ENCODE data around the gene DUS1L.

Gene DUS1L

DNA sequence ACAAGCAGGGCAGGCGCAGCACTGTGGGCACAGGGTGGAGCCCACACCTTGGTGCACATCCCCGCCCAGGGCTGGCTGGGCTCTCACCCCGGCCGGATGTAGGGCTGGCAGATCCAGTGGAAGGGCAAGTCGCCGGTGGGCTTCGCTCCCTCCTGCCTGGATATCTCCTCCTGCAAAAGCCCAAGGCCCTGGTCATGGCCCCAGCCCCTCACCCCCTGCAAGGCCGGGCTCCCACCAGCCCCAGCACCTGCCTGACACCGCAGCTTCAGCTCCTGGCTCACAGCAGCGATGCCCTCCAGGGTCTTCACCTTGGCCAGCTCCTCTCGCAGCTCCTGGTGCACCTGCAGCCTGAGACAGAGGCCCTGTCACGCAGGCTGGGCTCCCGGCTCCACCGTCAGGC, 5.0 kb downstream of the DUS1L start:
- in situ Hi-C loops (cut with MboI; ENCODE audit: low pct_unique_long_range_greater_than_20kb, low sequenced_read_pairs) = no loop called here
- DNase-seq = no peak

DNA sequence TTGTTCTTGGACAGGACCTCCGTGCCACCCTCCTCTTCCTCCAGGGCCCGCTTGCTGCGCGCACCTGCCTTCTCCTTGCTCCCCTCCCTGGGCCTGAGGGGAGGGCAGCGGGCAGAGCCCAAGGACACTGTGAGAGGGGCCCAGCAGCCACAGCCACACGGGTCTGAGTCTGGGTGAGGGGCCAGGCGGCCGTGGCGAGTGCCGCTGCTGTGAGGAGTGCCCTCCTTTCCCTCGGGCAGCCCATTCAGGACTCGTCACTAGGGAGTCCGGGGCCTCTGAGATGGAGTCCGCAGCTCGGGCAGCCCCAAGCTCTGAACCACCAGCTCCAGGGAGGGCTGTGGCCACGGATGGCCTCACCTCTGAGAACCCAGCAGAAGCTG, 5.6 kb downstream of the DUS1L start:
- in situ Hi-C loops (cut with MboI; ENCODE audit: low pct_unique_long_range_greater_than_20kb, low sequenced_read_pairs) = no loop called here
- no peak for DNase-seq

GRCh38 chr17:82059272-82060000, 6.2 kb downstream of the DUS1L start:
- DNase-seq = no peak
- in situ Hi-C loops (cut with MboI; ENCODE audit: low pct_unique_long_range_greater_than_20kb, low sequenced_read_pairs) = no loop called here

DNA sequence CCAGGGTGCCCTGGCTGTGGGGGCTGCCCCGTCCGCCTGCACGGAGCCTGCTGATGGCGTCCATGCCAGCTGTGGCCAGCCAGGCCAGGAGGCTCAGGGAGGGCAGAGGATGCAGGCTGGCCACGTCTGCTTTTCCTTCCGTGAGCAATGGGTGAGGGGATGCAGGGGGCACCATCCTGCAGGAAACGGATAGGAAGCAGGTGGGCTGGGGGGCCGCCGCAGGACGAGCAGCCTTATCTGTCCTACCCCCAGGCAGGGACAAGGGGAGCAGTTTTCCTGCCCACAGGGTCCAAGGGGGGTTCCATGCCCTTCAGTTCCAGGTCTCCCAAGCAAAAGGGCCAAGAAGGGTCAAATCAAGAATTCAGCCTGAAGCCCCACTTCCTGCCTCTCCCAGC, 6.8 kb downstream of the DUS1L start:
- in situ Hi-C loops (cut with MboI; ENCODE audit: low pct_unique_long_range_greater_than_20kb, low sequenced_read_pairs) = no loop called here
- DNase-seq = no peak

DNA sequence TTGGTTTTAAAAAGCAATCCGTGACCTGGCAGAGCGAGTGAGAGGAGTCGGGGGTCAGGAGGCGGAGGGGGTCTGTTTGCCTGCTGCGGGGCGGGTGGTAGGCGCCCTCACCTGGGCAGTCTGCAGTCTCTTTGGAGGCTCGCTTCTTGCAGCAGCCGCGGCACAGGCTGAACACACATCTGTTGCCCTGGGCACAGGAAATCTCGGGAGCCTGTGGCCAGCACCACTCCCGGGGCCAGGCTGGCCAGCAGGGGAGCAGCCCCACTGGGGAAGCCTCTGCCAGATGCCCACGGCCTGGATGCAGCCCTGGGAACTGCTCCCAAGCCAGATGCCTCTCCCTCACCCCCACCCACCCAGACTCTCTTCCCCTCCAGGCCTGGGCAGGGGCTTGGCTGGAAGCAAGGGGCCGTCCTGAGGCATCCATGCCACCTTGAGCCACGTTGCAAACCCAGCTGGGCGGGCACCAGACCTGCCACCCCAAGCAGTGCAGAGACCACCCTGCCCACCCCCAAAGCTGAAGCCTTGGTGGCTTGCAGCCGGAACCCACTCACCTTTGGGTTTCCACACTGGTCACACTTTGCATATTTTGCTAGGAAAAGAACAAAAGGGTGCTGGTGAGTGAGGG, 7.3 kb downstream of the DUS1L start:
- no peak for DNase-seq
- in situ Hi-C loops (cut with MboI; ENCODE audit: low pct_unique_long_range_greater_than_20kb, low sequenced_read_pairs) = no loop called here

- DNase-seq = no peak
Observed at GRCh38 chr17:82056729-82057621, 8.6 kb downstream of the DUS1L start.

DNA sequence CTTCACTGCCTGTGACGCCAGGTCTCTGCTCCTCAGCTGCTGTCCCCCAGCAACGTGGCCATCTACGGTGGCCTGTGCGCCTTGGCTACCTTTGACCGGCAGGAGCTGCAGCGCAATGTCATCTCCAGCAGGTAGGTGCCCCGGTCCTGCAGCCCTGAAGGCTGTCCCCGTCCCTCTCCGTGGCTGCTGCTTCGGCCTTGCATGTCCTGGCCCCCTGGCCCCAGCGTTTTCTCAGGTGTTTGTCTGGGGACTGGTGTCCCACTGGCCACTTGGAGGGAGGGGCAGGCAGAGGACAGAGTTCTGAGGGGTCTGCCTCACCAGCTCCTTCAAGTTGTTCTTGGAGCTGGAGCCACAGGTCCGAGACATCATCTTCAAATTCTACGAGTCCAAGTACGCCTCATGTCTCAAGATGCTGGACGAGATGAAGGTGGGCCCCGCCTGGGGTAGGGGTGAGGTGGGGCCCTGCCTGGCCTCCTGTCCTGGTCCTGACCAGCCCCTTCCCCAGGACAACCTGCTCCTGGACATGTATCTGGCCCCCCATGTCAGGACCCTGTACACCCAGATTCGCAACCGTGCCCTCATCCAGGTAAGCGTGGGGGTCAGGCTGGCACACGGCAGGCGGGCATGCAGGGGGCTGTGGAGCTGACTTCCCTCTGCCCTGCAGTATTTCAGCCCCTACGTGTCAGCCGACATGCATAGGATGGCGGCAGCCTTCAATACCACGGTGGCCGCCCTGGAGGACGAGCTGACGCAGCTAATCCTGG, 9.5 kb downstream of the DUS1L start:
- in situ Hi-C loops (cut with MboI; ENCODE audit: low pct_unique_long_range_greater_than_20kb, low sequenced_read_pairs) = no loop called here
- DNase-seq = no peak

More at GRCh38 chr17:82056729-82057621, 8.6 kb downstream of the DUS1L start:
- in situ Hi-C loops (cut with MboI; ENCODE audit: low pct_unique_long_range_greater_than_20kb, low sequenced_read_pairs) = no loop called here

GRCh38 chr17:82055023-82055964, 10.3 kb downstream of the DUS1L start:
- DNase-seq = no peak

GRCh38 chr17:82054351-82055022, 11.1 kb downstream of the DUS1L start:
- no peak for DNase-seq
- in situ Hi-C loops (cut with MboI; ENCODE audit: low pct_unique_long_range_greater_than_20kb, low sequenced_read_pairs) = no loop called here

More at GRCh38 chr17:82055023-82055964, 10.3 kb downstream of the DUS1L start:
- in situ Hi-C loops (cut with MboI; ENCODE audit: low pct_unique_long_range_greater_than_20kb, low sequenced_read_pairs) = no loop called here

- in situ Hi-C loops (cut with MboI; ENCODE audit: low pct_unique_long_range_greater_than_20kb, low sequenced_read_pairs) = no loop called here
- no peak for DNase-seq
Observed at GRCh38 chr17:82053556-82054263, 11.9 kb downstream of the DUS1L start.

- no peak for DNase-seq
- in situ Hi-C loops (cut with MboI; ENCODE audit: low pct_unique_long_range_greater_than_20kb, low sequenced_read_pairs) = no loop called here
Observed at GRCh38 chr17:82053130-82053529, 12.5 kb downstream of the DUS1L start.

- no peak for DNase-seq
- in situ Hi-C loops (cut with MboI; ENCODE audit: low pct_unique_long_range_greater_than_20kb, low sequenced_read_pairs) = no loop called here
Observed at GRCh38 chr17:82052638-82053059, 13.0 kb downstream of the DUS1L start.

DNA sequence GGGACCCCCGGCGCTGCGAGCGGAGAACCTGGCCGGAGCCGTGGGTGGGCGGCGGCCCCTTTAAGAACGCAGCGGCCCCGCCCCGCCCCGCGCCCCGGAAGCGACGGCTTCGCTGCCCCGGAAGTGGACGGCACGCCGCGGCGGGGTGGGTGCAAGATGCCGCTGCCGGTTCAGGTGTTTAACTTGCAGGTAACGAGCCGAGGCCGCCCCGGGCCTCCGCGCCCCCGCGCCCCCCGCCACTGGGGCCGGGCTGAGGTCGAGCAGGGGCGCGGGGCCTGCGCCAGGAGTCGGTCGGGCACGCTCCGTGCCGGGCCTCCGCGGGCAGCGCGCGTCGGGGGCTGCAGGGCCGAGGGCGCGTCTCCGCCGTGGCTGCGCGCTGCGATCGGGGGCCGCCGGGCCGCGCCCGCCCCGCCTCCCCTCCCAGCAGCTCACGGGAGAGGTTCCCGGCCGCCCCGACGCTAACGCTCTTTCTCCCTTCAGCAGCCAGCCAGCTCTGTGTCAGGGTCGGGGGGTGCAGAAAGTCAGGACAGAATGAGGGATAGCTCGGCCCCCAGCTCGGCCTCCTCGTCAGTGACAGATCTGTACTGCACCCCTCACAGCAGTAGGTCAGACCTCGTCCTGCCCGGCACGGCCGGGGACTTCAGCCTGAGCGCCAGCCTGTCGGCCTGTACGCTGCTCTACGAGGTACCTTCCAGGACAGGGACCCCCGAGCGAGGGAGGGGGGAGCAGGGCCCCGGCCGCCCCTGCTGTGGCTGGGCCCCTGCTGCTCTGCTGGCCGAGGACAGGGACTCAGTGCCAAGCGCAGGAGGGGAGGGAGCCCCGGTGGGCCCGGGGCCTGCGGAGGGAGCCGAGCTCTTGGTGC, 13.6 kb downstream of the DUS1L start, which contains the start of the genes GPS1 and RFNG:
TSS of gene GPS1 (plus strand) at position 123 of the 862 bp plus-strand sequence. CDS start at position 157, 34 bp downstream.
TSS of gene RFNG (minus strand) at position 36 of the 862 bp plus-strand sequence. CDS start 45 bp downstream, outside the sequence.
- in situ Hi-C loops (cut with MboI; ENCODE audit: low pct_unique_long_range_greater_than_20kb, low sequenced_read_pairs) = no loop called here
- DNase-seq = peak; percentile 39

DNA sequence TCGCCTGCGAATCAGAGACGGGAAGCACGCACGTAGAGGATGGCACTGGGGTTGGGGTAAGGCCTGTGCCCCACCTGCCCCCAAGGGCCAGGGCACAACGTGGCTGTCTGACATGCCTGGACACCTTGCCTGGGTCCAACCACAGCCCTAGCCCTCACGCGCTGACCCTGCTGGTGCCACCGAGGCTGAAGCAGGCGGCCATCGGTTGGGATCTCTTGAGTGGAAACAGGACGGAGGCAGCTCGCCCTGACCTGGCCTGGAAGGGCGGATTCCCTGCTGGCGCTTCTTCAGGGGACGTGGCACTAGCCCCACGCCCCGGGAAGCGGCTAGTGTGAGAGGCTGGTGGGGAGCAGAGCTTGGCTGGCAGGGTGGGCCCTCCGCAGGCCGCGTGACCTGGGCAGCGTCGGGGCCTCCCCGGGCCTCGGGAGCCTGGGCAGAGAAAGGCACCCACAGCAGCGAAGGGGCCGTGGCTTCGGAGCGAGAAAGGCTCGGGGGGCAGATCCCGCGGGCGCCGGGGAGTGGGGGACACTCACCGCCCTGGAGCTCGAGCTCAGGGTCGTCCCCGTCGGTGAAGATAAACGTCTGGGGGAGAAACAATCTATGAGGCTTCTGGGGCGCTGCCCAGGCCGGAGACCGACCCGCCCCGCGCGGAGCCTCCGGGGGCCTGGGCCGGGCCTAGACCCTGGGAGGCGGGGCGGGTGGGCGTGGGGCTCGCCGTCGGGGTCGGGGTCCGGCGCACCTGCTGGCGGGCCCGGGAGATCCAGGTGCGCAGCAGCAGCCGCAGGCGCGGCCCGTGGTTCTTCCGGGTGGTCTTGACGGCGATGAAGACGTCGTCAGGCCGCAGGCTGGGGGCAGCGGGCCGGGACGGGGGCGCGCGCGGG, 14.6 kb downstream of the DUS1L start:
- DNase-seq = no peak
- in situ Hi-C loops (cut with MboI; ENCODE audit: low pct_unique_long_range_greater_than_20kb, low sequenced_read_pairs) = no loop called here

GRCh38 chr17:82050152-82050760, 15.3 kb downstream of the DUS1L start:
- in situ Hi-C loops (cut with MboI; ENCODE audit: low pct_unique_long_range_greater_than_20kb, low sequenced_read_pairs) = no loop called here
- DNase-seq = no peak
